Astrocyte of the cerebellum (primary cell): Measurements from ENCODE around the gene NUDCD3.

Experiments
- DNase-seq: peaks from one replicate; pipeline ENCODE4 v3.0.0-alpha.2; 2011; ENCODE audit warnings: low read depth
- H3K4me3 ChIP-seq: 2 replicates; pipeline ENCODE4 v1.5.1; 2011; ENCODE audit warnings: mild to moderate bottlenecking, low read depth, low read length, moderate library complexity
- CTCF ChIP-seq: IDR thresholded peaks from 2 replicates; pipeline ENCODE4 v1.5.1; 2012; ENCODE audit warnings: low read length, low read depth, moderate library complexity, mild to moderate bottlenecking; ENCODE audit errors: missing control alignments
- in situ Hi-C: cut with HindIII; loops from 2 replicates; pipeline ENCODE4 v1.10.0; 2017; ENCODE audit warnings: low sequenced_read_pairs

Gene NUDCD3

GRCh38 chr7:44445986-44446671 is 44.3 kb downstream of the NUDCD3 start:
- TF ChIP-seq CTCF, result no peak
- DNase-seq, result no peak
- no peak overlapping the region for H3K4me3 ChIP-seq
- in situ Hi-C loops, result no loop called here

GRCh38 chr7:44441079-44441478 is 49.4 kb downstream of the NUDCD3 start:
- no peak for DNase-seq
- in situ Hi-C loops, result no loop called here
- no peak for TF ChIP-seq CTCF
- no peak overlapping the region for H3K4me3 ChIP-seq

DNA sequence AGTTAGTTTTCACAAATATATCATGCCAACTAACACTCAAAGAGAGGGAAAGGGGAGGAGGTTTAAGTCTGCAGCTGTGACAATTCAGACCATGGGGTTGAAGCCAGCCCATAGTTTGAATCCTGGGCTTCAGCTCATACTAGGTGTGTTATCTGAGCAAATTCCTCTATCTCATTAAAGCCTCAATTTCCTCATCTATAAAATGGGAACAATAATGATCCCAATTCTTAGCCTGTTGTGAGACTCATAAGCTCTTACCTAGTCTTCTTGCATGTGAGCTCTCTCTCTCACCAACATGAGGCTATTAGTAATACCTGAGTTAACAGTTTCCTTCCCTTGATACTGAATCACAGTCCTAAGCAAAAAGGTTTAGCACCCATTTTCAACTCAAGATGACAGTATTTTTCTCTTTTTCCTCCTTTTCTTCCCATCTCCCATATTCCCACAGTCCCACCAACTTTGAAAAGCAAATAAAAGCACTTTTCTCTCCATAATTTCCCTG is 49.8 kb downstream of the NUDCD3 start:
- no peak for TF ChIP-seq CTCF
- no peak overlapping the region for H3K4me3 ChIP-seq
- in situ Hi-C loops, result no loop called here
- DNase-seq, result no peak

DNA sequence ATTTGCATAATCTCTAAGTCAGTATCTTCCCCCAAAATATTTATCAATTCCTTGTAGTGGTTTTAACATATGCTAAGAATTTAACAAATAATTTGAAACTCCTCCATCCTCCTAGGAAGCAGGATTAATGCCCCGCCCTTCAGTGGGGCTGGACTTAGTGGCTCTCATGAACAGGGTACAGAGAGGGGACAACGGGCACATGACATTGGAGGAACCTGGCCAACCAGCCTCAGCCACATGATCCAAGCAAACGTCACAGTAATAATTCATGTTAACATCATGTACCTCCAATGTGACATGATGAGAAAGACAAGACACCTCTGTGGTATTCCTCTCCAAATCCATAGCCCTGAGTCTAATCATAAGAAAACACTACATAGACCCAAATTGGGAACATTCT is 50.5 kb downstream of the NUDCD3 start:
- DNase-seq, result no peak
- no peak for TF ChIP-seq CTCF
- in situ Hi-C loops, result no loop called here
- H3K4me3 ChIP-seq, result no peak overlapping the region

DNA sequence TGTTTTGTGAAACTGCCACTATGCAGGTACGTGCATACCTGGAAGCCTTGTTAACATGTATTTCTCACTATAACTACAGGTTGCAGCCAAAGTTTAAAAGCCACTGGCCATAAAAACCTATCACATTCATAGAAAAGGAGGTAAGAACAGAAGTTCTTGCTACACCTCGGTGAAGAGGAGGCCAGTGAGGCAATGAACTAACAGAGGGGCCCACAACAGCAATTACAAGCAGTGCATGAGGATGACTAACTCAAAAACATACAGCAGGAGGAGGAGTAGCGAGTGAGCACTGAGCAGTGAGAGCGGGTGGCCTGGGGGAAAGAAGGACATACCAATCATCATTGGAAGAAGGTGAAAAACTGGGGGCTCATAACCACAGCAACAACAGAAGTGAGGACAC is 51.6 kb downstream of the NUDCD3 start:
- in situ Hi-C loops, result no loop called here
- no peak for DNase-seq
- no peak for TF ChIP-seq CTCF
- no peak overlapping the region for H3K4me3 ChIP-seq

- no peak for TF ChIP-seq CTCF
- DNase-seq, result no peak
- no peak overlapping the region for H3K4me3 ChIP-seq
- in situ Hi-C loops, result no loop called here
These were observed 56.3 kb downstream of the NUDCD3 start for GRCh38 chr7:44434201-44434600.
